NAMALWA (cell line): ENCODE results near the gene INTS6L.
"Not testable (repeated sequence)": the region's sequence is repeated elsewhere in the genome, so short reads cannot be mapped to it uniquely, and the experiment has no call there.

ENCODE experiments used
- DNase-seq: peaks from one replicate; pipeline ENCODE4 v3.0.0-alpha.2; 2015; ENCODE audit warnings: low spot score

The INTS6L gene

GRCh38 chrX:135624408-135625204, 104.1 kb downstream of the INTS6L start:
- not testable (repeated sequence) for DNase-seq

GRCh38 chrX:135625995-135626394, 105.5 kb downstream of the INTS6L start:
- peak; percentile 11 for DNase-seq

- DNase-seq: no peak
These were observed 108.9 kb downstream of the INTS6L start for GRCh38 chrX:135629342-135629741.
